IPS-15b (cell line): Measurements from ENCODE around the gene UPF3B.
"Not testable (repeated sequence)": the region's sequence is repeated elsewhere in the genome, so short reads cannot be mapped to it uniquely, and the experiment has no call there.

ENCODE experiments used
- H3K27me3 ChIP-seq: one replicate; pipeline ENCODE4 v1.6.1; 2013; ENCODE audit warnings: low read length; ENCODE audit not compliant: control insufficient read depth, insufficient read depth
- H3K36me3 ChIP-seq: one replicate; pipeline ENCODE4 v1.6.1; 2013; ENCODE audit warnings: low read length; ENCODE audit not compliant: control insufficient read depth, insufficient read depth
- H3K4me1 ChIP-seq: one replicate; pipeline ENCODE4 v1.6.1; 2013; ENCODE audit warnings: mild to moderate bottlenecking, low read length; ENCODE audit not compliant: control insufficient read depth, insufficient read depth
- H3K4me3 ChIP-seq: one replicate; pipeline ENCODE4 v1.5.1; 2013; ENCODE audit warnings: low read depth, low read length
- H3K9ac ChIP-seq: one replicate; pipeline ENCODE4 v1.6.1; 2013; ENCODE audit warnings: low read depth, mild to moderate bottlenecking, low read length
- H3K9me3 ChIP-seq: one replicate; pipeline ENCODE4 v1.6.1; 2013; ENCODE audit warnings: mild to moderate bottlenecking, low read length; ENCODE audit not compliant: control insufficient read depth, insufficient read depth

Gene UPF3B

DNA sequence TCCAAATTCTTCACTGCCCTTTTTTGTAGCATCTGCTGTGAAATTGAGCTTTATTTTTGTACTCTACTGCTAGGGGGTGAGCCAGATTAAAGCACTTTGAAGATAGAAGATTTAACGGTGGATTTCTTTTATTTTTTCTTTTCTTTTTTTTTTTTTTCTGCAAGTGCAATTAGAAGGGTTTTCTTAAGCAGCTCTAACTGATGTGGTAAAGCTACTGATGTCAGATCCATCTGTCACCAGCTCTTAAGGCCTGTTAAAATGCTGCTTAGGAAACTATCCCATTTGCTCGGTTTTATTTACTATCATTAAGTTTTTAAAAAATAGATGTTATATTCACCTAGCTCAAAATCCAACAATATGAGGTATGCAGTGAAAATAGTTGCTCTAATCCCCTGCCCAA, 26.0 kb upstream of the UPF3B start:
- Histone ChIP-seq H3K9me3 (no peaks in the 10 kb centered on the region), H3K36me3 (no peaks in the 10 kb centered on the region), H3K27me3 (no peaks in the 10 kb centered on the region), H3K4me3 (no peak overlapping the region), H3K4me1 (no peaks in the 10 kb centered on the region), H3K9ac (no peak overlapping the region)

DNA sequence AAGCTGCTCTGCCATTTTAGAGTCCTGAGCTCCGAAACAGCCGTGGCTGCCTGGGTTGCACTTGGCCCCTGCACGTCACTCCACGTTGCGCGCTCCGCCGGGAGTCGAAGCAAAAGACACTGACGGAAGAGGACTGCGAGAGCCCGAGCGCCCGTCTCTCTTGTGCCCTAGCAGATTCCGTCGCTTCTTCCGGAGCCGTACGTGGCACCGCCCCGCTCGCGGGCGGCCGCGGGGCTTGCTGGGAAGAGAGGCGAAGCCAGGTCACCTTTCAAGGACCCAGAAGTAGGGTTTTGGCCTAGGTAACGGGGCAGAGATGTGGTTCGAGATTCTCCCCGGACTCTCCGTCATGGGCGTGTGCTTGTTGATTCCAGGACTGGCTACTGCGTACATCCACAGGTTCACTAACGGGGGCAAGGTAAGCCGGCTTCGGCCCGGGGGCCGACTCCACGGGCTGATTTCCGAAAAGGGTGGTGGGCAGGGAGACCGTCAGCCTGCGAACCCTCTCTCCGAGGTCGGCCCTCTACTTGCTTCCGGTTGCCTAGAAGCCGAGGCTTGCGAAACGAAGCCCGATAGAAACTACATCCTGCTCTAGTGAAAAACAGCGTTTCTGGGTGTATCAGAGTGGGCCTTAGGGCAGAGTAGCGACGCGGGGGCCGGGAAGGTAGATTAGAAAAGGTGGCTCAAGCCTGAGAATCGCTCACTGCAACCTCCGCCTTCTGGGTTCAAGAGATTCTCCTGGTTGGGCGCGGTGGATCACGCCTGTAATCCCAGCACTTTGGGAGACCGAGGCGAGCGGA, 19.0 kb upstream of the UPF3B start, which contains the start of the genes NDUFA1 and RNF113A:
Gene NDUFA1 (plus strand): TSS at position 234 of the 797 bp plus-strand sequence. CDS start 80 bp downstream, at position 314.
Gene RNF113A (minus strand): TSS at position 135 of the 797 bp plus-strand sequence. CDS start 120 bp downstream, at position 15.
- Histone ChIP-seq H3K4me1 (no peaks in the 10 kb centered on the region), H3K27me3 (no peaks in the 10 kb centered on the region), H3K9ac (peak within 1 kb of the TSS; percentile 92)

DNA sequence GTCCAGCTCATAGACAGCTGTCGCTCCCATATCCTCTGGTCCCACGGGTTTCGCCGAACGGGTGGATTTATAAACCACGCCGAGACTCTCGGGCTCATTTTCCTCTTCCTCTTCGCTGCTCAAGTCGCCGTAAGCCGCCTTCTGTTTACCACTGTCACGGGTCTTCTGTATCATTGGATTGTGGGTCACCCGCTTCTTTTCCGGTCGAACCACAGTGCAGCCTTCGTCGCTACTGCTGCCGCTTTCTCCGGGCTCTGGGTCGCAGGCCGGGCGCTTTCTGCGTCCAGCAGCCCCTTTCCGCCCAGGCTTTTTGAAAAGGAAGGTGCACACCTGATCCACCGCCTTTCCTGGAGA, 18.5 kb upstream of the UPF3B start:
- Histone ChIP-seq H3K4me1 (no peaks in the 10 kb centered on the region), H3K9me3 (no peaks in the 10 kb centered on the region), H3K9ac (peak overlapping the region; percentile 54), H3K4me3 (peak overlapping the region; percentile 92), H3K27me3 (no peaks in the 10 kb centered on the region), H3K36me3 (no peaks in the 10 kb centered on the region)

More for the DNA sequence above, 19.0 kb upstream of the UPF3B start, which contains the start of the genes NDUFA1 and RNF113A:
- Histone ChIP-seq H3K36me3 (no peaks in the 10 kb centered on the region), H3K9me3 (no peaks in the 10 kb centered on the region), H3K4me3 (peak within 1 kb of the TSS; percentile 92)

DNA sequence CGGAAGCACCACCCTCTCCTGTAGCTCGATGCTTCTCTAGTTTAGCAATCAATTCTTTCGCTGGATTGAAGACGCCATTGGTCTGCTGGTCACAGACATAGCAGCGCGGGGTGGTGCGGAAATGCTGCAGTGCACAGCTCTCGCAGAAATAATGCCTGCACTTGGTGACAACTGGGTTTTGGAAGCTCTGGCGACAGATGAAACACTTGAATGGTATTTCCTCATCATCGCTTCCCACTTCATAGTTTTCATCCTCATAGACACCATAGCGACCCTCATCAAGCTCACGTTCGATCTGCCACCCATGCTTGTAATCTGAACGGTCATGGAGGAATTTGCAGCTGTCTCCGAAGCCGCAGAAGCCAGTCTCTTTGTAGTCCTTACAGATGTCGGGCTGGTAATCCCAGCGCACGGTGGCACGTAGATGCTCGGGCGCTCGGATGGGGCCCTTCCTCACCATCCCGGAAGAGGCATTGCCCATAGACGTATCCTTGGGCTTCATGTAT, 17.9 kb upstream of the UPF3B start:
- Histone ChIP-seq H3K9me3 (no peaks in the 10 kb centered on the region), H3K9ac (peak overlapping the region; percentile 54), H3K4me3 (peak overlapping the region; percentile 92), H3K27me3 (no peaks in the 10 kb centered on the region), H3K36me3 (no peaks in the 10 kb centered on the region), H3K4me1 (no peaks in the 10 kb centered on the region)

DNA sequence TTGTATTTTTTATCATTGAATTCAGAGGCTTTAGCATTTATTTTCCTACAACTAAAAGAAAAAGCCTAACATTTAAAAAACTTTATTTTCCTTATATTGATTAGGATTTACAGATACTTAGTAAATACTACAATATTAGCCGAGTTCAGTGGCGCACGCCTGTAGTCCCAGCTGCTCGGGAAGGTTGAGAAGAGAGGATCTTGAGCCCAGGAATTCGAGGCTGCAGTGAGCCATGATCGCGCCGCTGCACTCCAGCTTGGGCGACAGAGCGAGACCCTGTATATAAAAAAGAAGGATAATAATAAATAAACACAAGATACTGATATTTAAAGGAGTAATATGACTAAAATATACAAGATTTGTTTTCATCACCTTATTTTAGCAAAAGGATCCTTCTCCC, 681 bp upstream of the UPF3B start:
- Histone ChIP-seq H3K4me1 (no peaks in the 10 kb centered on the region), H3K27me3 (no peaks in the 10 kb centered on the region), H3K36me3 (peaks cover 7% of the 10 kb centered on the region), H3K9ac (no peak overlapping the region), H3K4me3 (peak overlapping the region; percentile 46), H3K9me3 (peaks cover 2% of the 10 kb centered on the region)

DNA sequence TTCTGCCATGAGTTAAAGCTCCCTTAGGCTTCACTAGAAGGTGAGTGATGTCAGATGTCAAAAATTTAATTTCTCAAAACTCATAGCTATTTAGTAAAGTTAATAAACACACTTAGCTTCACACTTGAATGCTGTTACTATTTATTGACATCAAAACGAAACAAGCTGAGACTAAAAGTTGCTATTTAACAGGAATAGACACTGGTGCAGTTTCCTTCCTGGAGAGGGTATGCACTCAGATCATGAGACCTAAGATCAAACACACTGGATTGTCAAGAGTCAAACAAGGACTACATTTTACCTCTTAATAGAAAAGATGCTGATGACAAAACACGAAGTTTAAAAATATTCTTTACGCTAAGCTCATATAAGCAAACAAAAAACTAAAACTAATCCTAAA, 18.9 kb downstream of the UPF3B start:
- H3K4me3 ChIP-seq, result no peak overlapping the region
- peaks cover 19% of the 10 kb centered on the region for H3K36me3 ChIP-seq
- no peak overlapping the region for H3K9ac ChIP-seq
- no peaks in the 10 kb centered on the region for H3K4me1 ChIP-seq
- H3K27me3 ChIP-seq, result no peaks in the 10 kb centered on the region
- no peaks in the 10 kb centered on the region for H3K9me3 ChIP-seq

DNA sequence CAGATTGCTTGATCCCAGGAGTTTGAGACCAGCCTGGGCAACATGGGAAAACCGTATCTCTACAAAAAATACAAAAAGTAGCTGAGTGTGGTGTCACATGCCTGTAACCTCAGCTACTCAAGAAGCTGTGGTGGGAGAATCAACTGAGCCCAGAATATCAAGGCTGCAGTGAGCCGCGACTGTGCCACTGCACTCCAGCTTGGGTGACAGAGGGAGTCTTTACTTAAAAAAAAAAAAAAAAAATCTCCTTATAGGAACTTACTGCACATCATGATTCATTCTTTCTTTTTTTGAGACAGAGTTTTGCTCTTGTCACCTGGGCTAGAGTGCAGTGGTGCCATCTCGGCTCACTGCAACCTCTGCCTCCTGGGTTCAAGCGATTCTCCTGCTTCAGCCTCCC, 24.3 kb downstream of the UPF3B start:
- no peaks in the 10 kb centered on the region for H3K27me3 ChIP-seq
- H3K4me1 ChIP-seq, result no peaks in the 10 kb centered on the region
- no peak overlapping the region for H3K4me3 ChIP-seq
- H3K9ac ChIP-seq, result no peak overlapping the region
- H3K36me3 ChIP-seq, result peaks cover 2% of the 10 kb centered on the region
- no peaks in the 10 kb centered on the region for H3K9me3 ChIP-seq

DNA sequence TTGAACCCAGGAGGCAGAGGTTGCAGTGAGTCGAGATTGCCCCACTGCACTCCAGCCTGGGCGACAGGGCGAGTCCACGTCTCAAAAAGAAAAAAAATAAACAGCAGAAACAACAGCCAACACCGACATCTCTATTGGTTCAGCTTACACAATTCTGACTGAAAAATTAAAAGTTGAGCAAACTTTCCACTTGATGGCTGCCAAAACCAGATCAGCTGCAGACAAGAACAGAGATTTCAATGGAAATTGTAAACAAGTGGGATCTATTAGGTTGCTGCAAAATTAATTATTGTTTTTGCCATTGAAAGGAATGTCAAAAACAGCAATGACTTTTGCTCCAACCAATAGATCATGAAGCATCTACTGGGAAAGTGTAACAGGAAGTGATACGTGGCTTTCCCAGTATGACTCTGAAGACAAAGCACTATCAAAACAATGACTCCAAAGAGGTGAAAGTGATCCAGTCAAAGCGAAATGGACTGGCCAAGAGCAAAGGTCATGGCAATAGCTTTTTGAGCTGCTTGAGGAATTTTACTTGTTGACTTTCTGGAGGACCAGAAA, 26.3 kb downstream of the UPF3B start:
- Histone ChIP-seq H3K9me3 (no peaks in the 10 kb centered on the region), H3K4me3 (no peak overlapping the region), H3K36me3 (peaks cover 2% of the 10 kb centered on the region), H3K9ac (no peak overlapping the region), H3K4me1 (no peaks in the 10 kb centered on the region), H3K27me3 (no peaks in the 10 kb centered on the region)

DNA sequence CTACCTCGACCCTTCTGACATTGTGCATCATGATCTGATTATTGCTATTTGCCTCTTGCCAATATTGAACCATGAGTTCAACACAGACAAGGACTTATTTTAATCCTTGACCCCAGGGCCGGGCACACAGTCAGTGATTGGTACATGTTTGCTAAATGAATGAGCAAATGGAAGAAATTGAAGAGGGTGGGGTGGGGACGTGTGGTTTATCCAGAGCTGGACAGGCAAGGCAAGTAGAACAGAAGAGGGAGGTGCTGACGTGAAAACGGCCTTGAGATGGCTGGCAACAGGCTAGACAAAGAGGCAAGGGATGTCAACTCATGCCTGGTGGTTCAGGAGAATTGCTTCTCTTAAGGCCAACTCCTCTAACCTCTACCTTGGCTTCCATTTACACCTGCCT, 28.5 kb downstream of the UPF3B start:
- not testable (repeated sequence) for H3K27me3 ChIP-seq, H3K4me1 ChIP-seq, H3K4me3 ChIP-seq, H3K9me3 ChIP-seq, H3K9ac ChIP-seq, H3K36me3 ChIP-seq

DNA sequence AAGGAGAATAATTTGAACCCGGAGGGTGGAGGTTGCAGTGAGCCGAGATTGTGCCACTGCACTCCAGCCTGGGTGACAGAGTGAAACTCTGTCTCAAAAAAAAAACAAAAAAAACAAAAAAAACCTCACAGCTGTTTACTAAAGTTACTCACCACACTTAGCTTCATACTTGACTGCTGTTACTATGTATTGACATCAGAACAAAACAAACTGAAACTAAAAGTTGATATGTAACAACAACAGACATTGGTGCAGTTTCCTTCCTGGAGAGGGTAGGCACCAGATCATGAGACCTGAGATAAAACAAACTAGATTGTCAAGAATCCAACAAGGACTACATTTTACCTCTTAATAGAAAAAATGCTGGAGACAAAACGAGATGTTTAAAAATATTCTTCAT, 31.1 kb downstream of the UPF3B start:
- H3K36me3 ChIP-seq, H3K4me1 ChIP-seq, H3K27me3 ChIP-seq, H3K9ac ChIP-seq, H3K4me3 ChIP-seq, H3K9me3 ChIP-seq: not testable (repeated sequence)

DNA sequence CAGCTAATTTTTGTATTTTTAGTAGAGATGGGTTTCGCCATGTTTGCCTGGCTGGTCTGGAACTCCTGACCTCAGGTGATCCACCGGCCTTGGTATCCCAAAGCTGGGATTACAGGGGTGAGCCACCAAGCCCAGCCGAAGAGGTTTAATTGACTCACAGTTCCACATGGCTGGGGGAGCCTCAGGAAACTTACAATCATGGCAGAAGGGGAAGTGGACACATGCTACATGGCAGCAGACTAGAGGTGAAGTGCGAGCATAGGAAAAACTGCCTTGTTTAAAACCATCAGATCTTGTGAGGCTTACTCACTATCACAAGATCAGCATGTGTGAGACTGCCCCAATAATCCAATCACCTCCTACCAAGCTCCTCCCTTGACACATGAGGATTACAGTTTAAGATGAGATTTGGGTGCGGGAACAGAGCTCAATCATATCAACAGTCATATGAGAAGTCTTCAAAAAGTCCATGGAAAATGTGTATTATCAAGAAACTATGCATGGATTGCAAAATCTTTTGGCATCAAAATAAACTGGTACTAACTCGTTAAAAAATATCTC, 35.6 kb downstream of the UPF3B start:
- H3K4me1 ChIP-seq, result no peaks in the 10 kb centered on the region
- no peak overlapping the region for H3K9ac ChIP-seq
- H3K27me3 ChIP-seq, result no peaks in the 10 kb centered on the region
- H3K4me3 ChIP-seq, result no peak overlapping the region
- no peaks in the 10 kb centered on the region for H3K9me3 ChIP-seq
- no peaks in the 10 kb centered on the region for H3K36me3 ChIP-seq

DNA sequence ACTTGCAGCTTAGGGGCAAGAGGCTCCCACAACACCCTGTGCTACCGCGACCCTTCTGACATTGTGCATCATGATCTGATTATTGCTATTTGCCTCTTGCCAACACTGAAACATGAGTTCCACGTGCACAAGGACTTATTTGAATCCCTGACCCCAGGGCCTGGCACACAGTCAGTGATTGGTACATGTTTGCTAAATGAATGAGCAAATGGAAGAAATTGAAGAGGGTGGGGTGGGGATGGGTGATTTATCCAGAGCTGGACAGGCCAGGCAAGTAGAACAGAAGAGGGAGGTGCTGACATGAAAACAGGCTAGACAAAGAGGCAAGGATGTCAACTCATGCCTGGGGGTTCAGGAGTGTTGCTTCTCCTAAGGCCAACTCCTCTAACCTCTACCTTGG, 36.5 kb downstream of the UPF3B start:
- Histone ChIP-seq H3K4me3 (no peak overlapping the region), H3K9me3 (no peaks in the 10 kb centered on the region), H3K27me3 (no peaks in the 10 kb centered on the region), H3K9ac (no peak overlapping the region), H3K4me1 (no peaks in the 10 kb centered on the region), H3K36me3 (no peaks in the 10 kb centered on the region)
